Cardiac septum (tissue), 1 donor: ENCODE results near the gene DGKH. TPM values are rescaled to one million over a fixed set of nuclear protein-coding genes. Genes with fewer than 3 reads are reported as not detected.

ENCODE experiments used
- total RNA-seq: library from RNA; stranded (reverse); fragmentation: NEBNext Ultra II Directional; extraction: Animal tissue kit (Norgen Biotek cat#: 25700); gene quantifications from one replicate; pipeline ENCODE4 v1.2.1, GENCODE V29; 2021
- donor health status: DM: no; HTN: no; CAD: no.

DGKH gene
- total RNA-seq, 1 donor from 2014 or later, result 13.5 TPM

Other genes with a start within 250 kb of the DGKH start
- 49.7 TPM for gene VWA8, start 87.5 kb upstream of the DGKH start, total RNA-seq
- gene AKAP11, start 223.5 kb downstream of the DGKH start, total RNA-seq, result 30.6 TPM